PC-3 (cell line): ENCODE results near the gene TTLL12. TPM values are rescaled to one million over a fixed set of nuclear protein-coding genes. Genes with fewer than 3 reads are reported as not detected.

ENCODE experiments used
- ATAC-seq: fragments of 200-7000 bp; cut with Tn5 transposase; 2 replicates; pipeline ENCODE4 v1.9.1; 2020; ENCODE audit warnings: mild to moderate bottlenecking, moderate library complexity
- BruUV-seq: library from RNA; stranded (reverse); fragments of 400-500 nt; replicated peaks from 2 replicates; lab custom pipeline; 2021; lab: Mats Ljungman, UMichigan
- CTCF ChIA-PET: fragments of 300-600 bp; sonication (Branson Sonifier 250); formaldehyde crosslinking; loops from one replicate; lab custom pipeline; 2022; ENCODE audit warnings: antibody characterized with exemption; lab: Charles Lee
- POLR2A ChIA-PET: fragments of 300-600 bp; sonication (Branson Sonifier 250); formaldehyde crosslinking; loops from one replicate; lab custom pipeline; 2022; ENCODE audit warnings: antibody characterized with exemption; ENCODE audit not compliant: unreplicated experiment; lab: Charles Lee
- DNase-seq: peaks from one replicate; pipeline ENCODE4 v3.0.0-alpha.2; 2015
- H2AFZ ChIP-seq: fragments of 300-600 bp; sonication (generic); 2 replicates; pipeline ENCODE4 v1.6.0; 2016; ENCODE audit warnings: antibody characterized with exemption, low read length
- H3F3A ChIP-seq: fragments of 300-600 bp; sonication (generic); one replicate; pipeline ENCODE4 v1.6.0; 2017; ENCODE audit warnings: antibody characterized with exemption, low read length, control low read depth, mild to moderate bottlenecking; ENCODE audit not compliant: unreplicated experiment
- H3K27ac ChIP-seq: fragments of 300-600 bp; sonication (generic); 2 replicates; pipeline ENCODE4 v1.5.1; 2016; ENCODE audit warnings: mild to moderate bottlenecking, low read length
- H3K27me3 ChIP-seq: fragments of 300-600 bp; sonication (generic); 2 replicates; pipeline ENCODE4 v1.6.1; 2016; ENCODE audit warnings: low read length, mixed read lengths
- H3K36me3 ChIP-seq: fragments of 300-600 bp; sonication (generic); 2 replicates; pipeline ENCODE4 v1.6.1; 2016; ENCODE audit warnings: low read depth, mixed run types, low read length, mixed read lengths
- H3K4me1 ChIP-seq: fragments of 300-600 bp; sonication (generic); 2 replicates; pipeline ENCODE4 v1.5.1; 2016; ENCODE audit warnings: low read length; ENCODE audit not compliant: insufficient read depth
- H3K4me2 ChIP-seq: fragments of 300-600 bp; sonication (generic); 2 replicates; pipeline ENCODE4 v1.6.0; 2016; ENCODE audit warnings: low read length
- H3K4me3 ChIP-seq: fragments of 300-600 bp; sonication (generic); 2 replicates; pipeline ENCODE4 v1.5.1; 2016; ENCODE audit warnings: mild to moderate bottlenecking, low read length, mixed read lengths
- H3K79me2 ChIP-seq: fragments of 300-600 bp; sonication (generic); 2 replicates; pipeline ENCODE4 v1.6.1; 2017; ENCODE audit warnings: low read length, mixed read lengths
- H3K9ac ChIP-seq: fragments of 300-600 bp; sonication (generic); 2 replicates; pipeline ENCODE4 v1.6.0; 2016; ENCODE audit warnings: mild to moderate bottlenecking, low read length
- H3K9me2 ChIP-seq: fragments of 300-600 bp; sonication (generic); replicated peaks from 2 replicates; pipeline ENCODE4 v1.6.1; 2016; ENCODE audit warnings: mixed run types, low read length, mixed read lengths
- H3K9me3 ChIP-seq: fragments of 300-600 bp; sonication (generic); 2 replicates; pipeline ENCODE4 v1.6.1; 2016; ENCODE audit warnings: low read length, mixed read lengths
- H4K20me1 ChIP-seq: fragments of 300-600 bp; sonication (generic); 2 replicates; pipeline ENCODE4 v1.6.1; 2016; ENCODE audit warnings: low read length, mixed read lengths
- EZH2 ChIP-seq: fragments of 300-600 bp; sonication (generic); IDR thresholded peaks from one replicate; pipeline ENCODE4 v1.6.1; 2017; ENCODE audit warnings: antibody characterized with exemption, mild to moderate bottlenecking, low read length; ENCODE audit not compliant: unreplicated experiment
- EZH2phosphoT487 ChIP-seq: fragments of 300-600 bp; sonication (generic); IDR thresholded peaks from 2 replicates; pipeline ENCODE4 v1.6.1; 2018; ENCODE audit warnings: mild to moderate bottlenecking, antibody characterized with exemption, low read length, borderline replicate concordance
- intact Hi-C: fragments of 100-400 bp; cut with micrococcal nuclease; formaldehyde crosslinking; loops from 2 replicates; pipeline ENCODE4 v1.9.0; 2023
- total RNA-seq: library from RNA; depleted of rRNA; stranded (reverse); fragments of >200 nt; gene quantifications from 2 replicates; pipeline ENCODE4 v1.2.3, GENCODE V29; 2014
- TF ChIP-seq, protein P1 (sequence below): fragments of 300-600 bp; sonication (generic); conservative IDR thresholded peaks from 2 replicates; pipeline ENCODE4 v1.5.1; 2017; ENCODE audit warnings: antibody characterized with exemption, low read depth, mild to moderate bottlenecking, low read length

The TTLL12 gene
- total RNA-seq, 1 experiment from 2014 or later: 48.9 TPM

DNA sequence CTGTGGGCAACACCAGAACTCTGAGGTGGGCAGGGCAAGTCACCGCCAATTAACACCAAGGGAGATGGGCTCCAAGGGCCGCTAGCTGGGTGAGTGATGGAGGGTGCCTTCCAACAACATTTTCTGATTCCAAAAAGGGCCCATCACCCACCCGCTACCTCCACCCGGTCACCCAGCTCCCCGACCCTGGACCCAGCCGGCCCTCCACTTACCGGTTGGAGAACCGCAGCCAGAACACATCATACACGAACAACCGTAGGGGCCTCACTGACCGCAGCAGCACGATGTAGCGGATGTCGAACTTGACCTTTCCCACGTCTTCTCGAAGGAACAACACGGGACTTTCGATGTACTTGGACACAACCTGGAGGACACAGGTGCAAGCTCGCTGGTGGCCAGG lies 14.7 kb downstream of the TTLL12 start:
- DNase-seq (no peak), ATAC-seq (no peak)
- no peaks in the 10 kb centered on the region for H3K79me2 ChIP-seq
- H2AFZ ChIP-seq: no peak overlapping the region
- intact Hi-C loops: no loop called here
- ChIA-PET POLR2A (no interaction called here), CTCF (no interaction called here)
- H3K9me2 ChIP-seq: no peaks in the 10 kb centered on the region
- no peaks in the 10 kb centered on the region for H3K27me3 ChIP-seq
- H3K36me3 ChIP-seq: no peaks in the 10 kb centered on the region
- H3K27ac ChIP-seq: no peak overlapping the region
- no TSS peak for BruUV-seq
- H4K20me1 ChIP-seq: no peaks in the 10 kb centered on the region
- no peak overlapping the region for H3K9ac ChIP-seq
- no peaks in the 10 kb centered on the region for H3F3A ChIP-seq
- no peaks in the 10 kb centered on the region for H3K4me1 ChIP-seq
- no peaks in the 10 kb centered on the region for H3K9me3 ChIP-seq
- H3K4me3 ChIP-seq: no peak overlapping the region
- H3K4me2 ChIP-seq: no peak overlapping the region
- no peak for TF ChIP-seq EZH2
- no peak for TF ChIP-seq EZH2phosphoT487
- TF ChIP-seq, protein P1, sequence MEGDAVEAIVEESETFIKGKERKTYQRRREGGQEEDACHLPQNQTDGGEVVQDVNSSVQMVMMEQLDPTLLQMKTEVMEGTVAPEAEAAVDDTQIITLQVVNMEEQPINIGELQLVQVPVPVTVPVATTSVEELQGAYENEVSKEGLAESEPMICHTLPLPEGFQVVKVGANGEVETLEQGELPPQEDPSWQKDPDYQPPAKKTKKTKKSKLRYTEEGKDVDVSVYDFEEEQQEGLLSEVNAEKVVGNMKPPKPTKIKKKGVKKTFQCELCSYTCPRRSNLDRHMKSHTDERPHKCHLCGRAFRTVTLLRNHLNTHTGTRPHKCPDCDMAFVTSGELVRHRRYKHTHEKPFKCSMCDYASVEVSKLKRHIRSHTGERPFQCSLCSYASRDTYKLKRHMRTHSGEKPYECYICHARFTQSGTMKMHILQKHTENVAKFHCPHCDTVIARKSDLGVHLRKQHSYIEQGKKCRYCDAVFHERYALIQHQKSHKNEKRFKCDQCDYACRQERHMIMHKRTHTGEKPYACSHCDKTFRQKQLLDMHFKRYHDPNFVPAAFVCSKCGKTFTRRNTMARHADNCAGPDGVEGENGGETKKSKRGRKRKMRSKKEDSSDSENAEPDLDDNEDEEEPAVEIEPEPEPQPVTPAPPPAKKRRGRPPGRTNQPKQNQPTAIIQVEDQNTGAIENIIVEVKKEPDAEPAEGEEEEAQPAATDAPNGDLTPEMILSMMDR: no peak

DNA sequence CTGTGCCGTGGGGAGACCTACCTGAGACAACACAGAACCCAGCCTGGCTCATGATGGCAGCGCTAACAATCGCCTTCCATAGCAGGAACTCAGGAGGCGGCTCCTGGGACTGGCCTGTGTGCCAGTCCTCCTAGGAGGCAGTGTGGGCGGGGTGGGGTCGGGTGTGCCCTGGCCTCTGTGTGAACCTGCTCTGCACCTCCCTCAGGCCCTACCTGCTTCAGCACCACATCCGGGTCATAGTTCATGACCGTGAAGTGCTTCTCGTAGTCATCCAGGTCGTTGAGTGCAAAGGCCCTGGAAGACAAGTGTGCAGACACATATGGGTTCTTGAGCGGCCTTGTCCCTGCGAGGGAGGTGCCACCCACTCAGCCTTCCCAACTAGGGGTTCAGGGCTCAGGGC lies 15.3 kb downstream of the TTLL12 start:
- Histone ChIP-seq H3K9ac (no peak overlapping the region), H3K4me2 (no peak overlapping the region), H3K4me3 (no peak overlapping the region), H3K36me3 (no peaks in the 10 kb centered on the region), H3K9me3 (no peaks in the 10 kb centered on the region), H4K20me1 (no peaks in the 10 kb centered on the region), H3K27ac (no peak overlapping the region), H3K4me1 (no peaks in the 10 kb centered on the region), H3F3A (no peaks in the 10 kb centered on the region), H2AFZ (no peak overlapping the region), H3K9me2 (no peaks in the 10 kb centered on the region), H3K79me2 (no peaks in the 10 kb centered on the region), H3K27me3 (no peaks in the 10 kb centered on the region)
- TF ChIP-seq EZH2phosphoT487: no peak
- TF ChIP-seq, protein P1: no peak
- TF ChIP-seq EZH2: no peak
- ATAC-seq: no peak
- ChIA-PET POLR2A (no interaction called here), CTCF (no interaction called here)
- DNase-seq: no peak
- BruUV-seq: no TSS peak
- intact Hi-C loops: no loop called here

DNA sequence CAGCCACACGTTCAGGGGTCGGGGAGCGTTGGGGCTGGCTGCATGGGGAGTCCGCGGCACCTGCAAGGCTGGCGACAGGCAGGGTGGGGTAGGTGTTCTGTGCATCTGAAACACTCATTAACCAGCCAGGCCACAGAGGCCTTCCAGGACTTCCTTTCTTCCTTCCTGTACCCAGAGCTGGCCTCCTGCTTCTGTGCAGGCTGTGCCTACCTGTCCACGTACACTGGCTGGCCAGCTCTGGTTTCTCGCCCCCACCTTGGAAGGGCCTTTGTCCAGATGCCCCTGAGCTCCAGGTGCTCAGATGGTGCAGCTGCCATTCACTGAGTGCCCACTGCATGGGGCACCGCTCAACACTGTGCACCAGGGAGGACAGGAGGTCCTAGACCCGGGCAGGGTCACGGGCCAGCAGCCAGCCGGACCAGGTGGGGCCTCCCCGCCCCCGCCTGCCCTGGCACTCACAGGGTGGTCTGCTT lies 15.9 kb downstream of the TTLL12 start:
- ChIA-PET POLR2A (no interaction called here), CTCF (no interaction called here)
- H3K4me3 ChIP-seq: no peak overlapping the region
- no peaks in the 10 kb centered on the region for H3K36me3 ChIP-seq
- no peaks in the 10 kb centered on the region for H3K4me1 ChIP-seq
- TF ChIP-seq EZH2phosphoT487 (no peak), EZH2 (no peak)
- TF ChIP-seq, protein P1: no peak
- H4K20me1 ChIP-seq: no peaks in the 10 kb centered on the region
- DNase-seq (no peak), ATAC-seq (no peak)
- H3F3A ChIP-seq: no peaks in the 10 kb centered on the region
- no peaks in the 10 kb centered on the region for H3K9me3 ChIP-seq
- no peak overlapping the region for H3K4me2 ChIP-seq
- intact Hi-C loops: no loop called here
- H3K79me2 ChIP-seq: no peaks in the 10 kb centered on the region
- H3K9me2 ChIP-seq: no peaks in the 10 kb centered on the region
- H2AFZ ChIP-seq: no peak overlapping the region
- no TSS peak for BruUV-seq
- H3K27me3 ChIP-seq: no peaks in the 10 kb centered on the region
- no peak overlapping the region for H3K9ac ChIP-seq
- no peak overlapping the region for H3K27ac ChIP-seq
